ENCODE data around the gene CDH4. TPM values are rescaled to one million over a fixed set of nuclear protein-coding genes. Genes with fewer than 3 reads are reported as not detected.

Gene CDH4
- total and polyA plus RNA-seq, 2 of the 8 experiments (the other 6 are each of a cell fraction or from before 2014, with no cell fraction given) = 4.3 to 7.9 TPM

DNA sequence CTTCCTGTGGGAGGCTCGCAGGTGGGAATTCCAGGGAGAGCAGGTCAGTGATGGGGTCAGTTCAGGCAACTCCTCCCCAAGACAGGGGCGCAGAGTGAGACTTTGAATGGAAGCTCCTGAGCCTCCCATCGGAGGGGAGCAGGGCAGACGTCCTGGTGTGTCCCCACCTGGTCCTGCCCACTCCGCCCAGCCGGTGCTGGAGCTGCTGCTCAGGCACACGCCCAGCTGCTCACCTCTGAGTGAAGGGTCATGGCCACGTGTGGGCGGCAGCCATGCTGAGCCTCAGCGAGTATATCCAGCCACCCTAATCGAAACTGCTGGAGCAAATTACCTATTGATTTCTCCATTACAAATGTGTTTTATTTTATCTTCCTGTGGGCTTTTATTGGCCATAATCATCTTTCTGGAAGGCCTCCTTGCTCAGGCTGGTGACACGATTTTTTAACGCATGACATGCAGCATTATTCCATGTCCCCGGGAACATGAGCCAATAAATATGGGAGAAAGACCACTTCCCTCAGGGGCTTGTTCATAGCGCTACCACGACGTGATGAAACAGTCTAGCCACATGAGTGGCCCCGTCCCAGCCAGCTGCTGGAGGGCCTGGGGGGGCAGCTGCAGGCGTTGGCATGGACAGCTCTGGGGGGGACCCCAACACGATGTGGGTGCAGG lies 665.5 kb downstream of the CDH4 start:
- no peak overlapping the region for H2BK120ac ChIP-seq (replicated peaks; ENCODE audit: low read depth, low read length)
- H3K79me1 ChIP-seq (ENCODE audit: low read depth, low read length) = no peaks in the 10 kb centered on the region
- no peak overlapping the region for H3K56ac ChIP-seq (replicated peaks; ENCODE audit: insufficient read length, low read depth, low read length)
- H4K8ac ChIP-seq (ENCODE audit: extremely low read depth, insufficient read depth, low read length) = no peak overlapping the region; the same call in 1 of the 2 replicates
- H3K4ac ChIP-seq (replicated peaks; ENCODE audit: insufficient read length, low read depth, low read length) = no peak overlapping the region
- H3K4me3 ChIP-seq (ENCODE audit: extremely low read depth in 1 of 4, insufficient read depth in 2 of 4, low read depth in 3 of 4, low read length in 4 of 4) = no peak overlapping the region
- no peak overlapping the region for H2AK5ac ChIP-seq (ENCODE audit: low read depth, low read length)
- no peaks in the 10 kb centered on the region for H3K79me2 ChIP-seq (ENCODE audit: control insufficient read depth in 1 of 2, insufficient read depth in 2 of 2, low read length in 2 of 2)
- H4K20me1 ChIP-seq (replicated peaks in 1 of 2; ENCODE audit: control insufficient read depth in 1 of 2, insufficient read depth in 2 of 2, low read length in 2 of 2) = peaks cover 0 to 3% of the 10 kb centered on the region in 2 experiments
- no peak overlapping the region for H2BK20ac ChIP-seq (ENCODE audit: low read length)
- FAIRE-seq (no peak), DNase-seq (ENCODE audit: low read depth in 1 of 2, low spot score in 2 of 2) (no peak)
- H3K4me2 ChIP-seq (ENCODE audit: insufficient read depth in 1 of 2, low read depth in 2 of 2, low read length in 2 of 2) = no peak overlapping the region
- H2BK12ac ChIP-seq (ENCODE audit: low read depth, low read length) = no peak overlapping the region
- no peak overlapping the region for H2AFZ ChIP-seq (ENCODE audit: low read length)
- H3K9me3 ChIP-seq (ENCODE audit: insufficient read depth in 2 of 2, low read depth in 1 of 2, low read length in 1 of 2) = peaks cover 7 to 17% of the 10 kb centered on the region in 2 experiments; a peak in 2 of 4 replicates
- H3K36me3 ChIP-seq (ENCODE audit: control insufficient read depth in 2 of 4, insufficient read depth in 4 of 4, low read length in 3 of 4) = no peaks in the 10 kb centered on the region; a peak in 1 of 8 replicates
- no peak overlapping the region for H3K14ac ChIP-seq (ENCODE audit: insufficient read length)
- peaks cover 7% of the 10 kb centered on the region; the same call in 1 of the 2 replicates for H3K23me2 ChIP-seq (ENCODE audit: low read depth, low read length)
- no peak overlapping the region for H2BK15ac ChIP-seq (ENCODE audit: low read length)
- no peak overlapping the region for H3K18ac ChIP-seq (ENCODE audit: extremely low read depth, low read length)
- H3K23ac ChIP-seq (ENCODE audit: insufficient read length) = no peak overlapping the region
- 82% methylated on average over 20 of the region's 20 CpGs; no CpG with 5 or more reads in 1 of the 2 experiments for WGBS, 2 experiments (ENCODE audit: extremely low coverage in 1 of 2, insufficient coverage in 1 of 2, insufficient read length in 1 of 2, insufficient replicate concordance in 2 of 2, low coverage in 1 of 2, low lambda C conversion rate in 2 of 2, missing lambda C conversion rate in 1 of 2)
- no peak overlapping the region for H4K5ac ChIP-seq (ENCODE audit: insufficient read length, low read depth, low read length)
- no peak overlapping the region for H3K9ac ChIP-seq (replicated peaks in 1 of 4; ENCODE audit: extremely low read depth in 1 of 4, low read depth in 3 of 4, low read length in 3 of 4)
- H3K4me1 ChIP-seq (replicated peaks in 1 of 4; ENCODE audit: control insufficient read depth in 3 of 4, insufficient read depth in 4 of 4, low read length in 3 of 4) = no peaks in the 10 kb centered on the region
- H2BK5ac ChIP-seq (ENCODE audit: low read depth, low read length) = no peak overlapping the region
- CTCF ChIA-PET (ENCODE audit: partially characterized antibody) = interaction anchor here (0.7 to 2.6 kb wide), 3 partner anchors 21 to 49 kb away, joined by 3 to 7 read pairs (median 6); no protein-coding TSS in a partner anchor
- H4K91ac ChIP-seq (replicated peaks; ENCODE audit: insufficient read length, low read length) = no peak overlapping the region
- POLR2A ChIA-PET (ENCODE audit: partially characterized antibody) = interaction anchor here (1.2 kb wide), 1 partner anchor 10 kb away, joined by 4 read pairs; no protein-coding TSS in a partner anchor
- H3K27ac ChIP-seq (ENCODE audit: low read depth, low read length) = no peak overlapping the region
- no peaks in the 10 kb centered on the region for H3K27me3 ChIP-seq (replicated peaks in 1 of 4; ENCODE audit: control insufficient read depth in 3 of 4, extremely low read depth in 1 of 4, insufficient read depth in 3 of 4, low read length in 3 of 4)
- TF ChIP-seq POLR2A (IDR thresholded peaks at IDR 0.05; ENCODE audit: control extremely low read depth in 1 of 2, low read depth in 2 of 2, low read length in 2 of 2) (no peak), TAF7 (optimal IDR thresholded peaks at IDR 0.05; ENCODE audit: borderline replicate concordance, low read depth, low read length) (no peak), ZNF274 (IDR thresholded peaks at IDR 0.05; ENCODE audit: borderline replicate concordance, extremely low read depth, low read length) (no peak)

Data from H1 (cell line).